ENCODE measurements around the gene RARRES1.

The RARRES1 gene

GRCh38 chr3:158731938-158732855 is at the start of gene RARRES1:
Gene RARRES1 (minus strand): TSS chr3:158732457. CDS start chr3:158732415, 42 bp downstream.
- no peak for DNase-seq

DNA sequence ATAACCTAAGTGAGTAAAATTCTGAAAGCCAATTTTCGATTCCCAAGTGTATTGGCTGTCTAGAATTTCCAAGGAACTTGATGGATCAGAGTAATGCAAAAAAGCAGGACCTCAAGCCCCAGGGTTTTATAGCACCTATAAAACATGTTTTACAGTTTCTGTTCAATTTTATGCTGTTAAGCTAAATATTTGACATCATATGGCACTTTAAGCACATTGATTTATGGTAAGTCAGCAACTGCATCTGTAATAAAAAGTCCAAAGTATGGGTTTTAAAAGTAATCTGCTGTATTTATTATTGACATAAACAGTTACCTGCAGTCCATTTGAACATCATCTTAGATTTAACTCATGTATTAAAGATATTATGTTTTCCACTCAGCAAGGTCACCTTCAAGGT is 49.6 kb upstream of the RARRES1 start:
- DNase-seq = no peak

DNA sequence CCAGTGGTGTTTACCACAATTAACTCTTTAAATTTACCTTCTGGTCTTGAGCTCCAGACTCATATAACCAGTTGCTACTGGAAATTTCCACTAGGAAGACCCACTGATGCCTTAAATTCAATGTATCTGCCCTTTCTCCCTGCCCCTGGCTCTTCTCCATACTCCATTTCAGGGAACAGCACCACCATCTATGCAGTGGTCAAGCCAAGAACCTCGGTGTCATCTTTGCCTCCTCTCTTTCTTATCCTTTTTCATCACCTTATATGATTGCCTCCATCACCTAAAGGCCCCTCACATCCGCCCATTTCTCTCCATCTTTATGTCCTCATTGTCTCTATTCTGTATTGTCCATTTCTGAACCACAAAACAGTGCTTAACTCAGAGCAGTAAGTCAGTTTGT is 48.9 kb upstream of the RARRES1 start:
- no peak for DNase-seq

- no peak for DNase-seq
Observed at GRCh38 chr3:158780766-158781165, 48.5 kb upstream of the RARRES1 start.

GRCh38 chr3:158777161-158777873 is 45.1 kb upstream of the RARRES1 start:
- DNase-seq = peak in 1 of 2 experiments; percentile 22

DNA sequence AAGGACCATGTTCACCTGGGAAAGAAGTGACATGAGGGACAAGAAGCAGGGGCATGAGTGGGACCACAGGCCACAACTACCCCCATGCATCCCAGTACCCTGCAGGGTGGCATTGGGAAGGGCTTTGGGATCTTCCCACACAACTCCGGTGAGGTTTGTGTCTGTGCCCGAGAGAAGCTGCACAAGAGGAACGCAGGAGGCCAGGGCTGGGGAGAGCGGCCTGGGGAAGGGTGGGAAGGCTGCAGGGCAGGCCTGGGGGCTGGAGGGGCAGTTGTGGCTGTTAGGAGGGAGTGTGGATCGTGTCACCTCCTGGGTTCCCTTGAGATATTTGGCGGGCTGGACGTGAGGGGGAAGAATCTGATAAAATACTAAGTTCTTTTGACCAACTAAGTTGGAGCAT is 44.3 kb upstream of the RARRES1 start:
- DNase-seq = no peak

- DNase-seq = no peak
Observed at GRCh38 chr3:158775426-158776410, 43.5 kb upstream of the RARRES1 start.

DNA sequence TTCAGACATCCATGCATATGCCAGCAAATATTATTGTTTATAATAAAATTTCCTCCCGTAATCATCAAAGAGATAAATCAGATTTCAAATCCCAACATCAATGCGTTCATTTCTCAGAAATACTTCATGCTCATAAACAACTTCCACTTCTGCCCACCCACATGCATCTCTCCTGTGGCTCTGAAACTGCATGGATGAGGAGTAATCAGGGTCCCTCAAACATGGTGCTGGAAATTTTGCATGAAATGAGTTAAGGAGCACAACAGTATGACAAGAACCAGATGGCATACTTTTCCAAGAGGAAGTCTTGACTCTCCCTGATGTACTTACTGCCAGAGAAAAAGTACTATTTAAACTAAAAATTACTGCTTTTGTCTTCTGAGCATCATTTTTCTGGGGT is 42.7 kb upstream of the RARRES1 start:
- no peak for DNase-seq

DNA sequence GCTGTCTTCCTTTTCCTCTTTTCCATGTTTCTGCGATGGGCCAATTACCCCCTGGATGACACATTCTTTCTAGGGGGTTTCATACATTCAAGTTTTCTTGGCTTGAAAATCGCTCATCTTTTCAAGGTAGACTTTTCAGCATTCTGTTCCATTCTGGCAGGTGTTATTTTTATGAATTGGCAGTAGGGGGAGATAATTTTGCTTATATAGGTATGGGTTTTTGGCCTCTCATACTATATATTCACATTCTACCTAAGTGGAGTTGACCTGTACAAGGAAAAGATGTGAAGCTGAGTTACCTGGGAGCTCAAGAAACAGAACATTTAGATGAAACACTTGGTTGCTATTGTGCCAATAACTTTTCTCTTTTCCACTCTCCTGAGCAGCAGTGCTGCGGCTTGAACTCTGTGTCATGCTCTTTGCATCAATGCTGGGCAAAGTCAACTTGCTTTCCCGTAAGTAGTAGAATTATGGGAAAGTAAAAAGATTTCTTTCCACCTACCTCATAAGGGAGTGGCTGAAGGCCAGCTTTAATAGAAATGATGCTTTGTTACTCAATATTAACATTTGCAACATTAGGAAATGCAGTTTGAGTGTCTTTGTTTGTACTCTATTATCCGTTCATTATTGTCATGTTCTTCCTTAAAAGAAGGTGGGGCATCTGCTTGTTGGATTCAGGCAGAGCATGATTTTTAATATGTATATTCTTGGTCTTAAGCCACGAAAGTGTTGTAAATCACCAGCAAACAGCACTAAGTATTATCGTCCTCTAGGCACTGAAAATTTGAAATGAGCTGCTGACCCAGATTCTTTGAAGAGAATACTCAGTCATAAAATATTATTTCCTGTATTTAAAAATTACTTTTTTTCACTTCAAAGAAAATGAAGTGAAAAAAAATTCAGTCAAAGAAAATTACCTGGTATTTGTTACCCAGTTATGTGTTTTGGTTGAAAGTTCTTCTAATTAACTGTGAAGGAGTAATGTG is 41.9 kb upstream of the RARRES1 start:
- DNase-seq = no peak

DNA sequence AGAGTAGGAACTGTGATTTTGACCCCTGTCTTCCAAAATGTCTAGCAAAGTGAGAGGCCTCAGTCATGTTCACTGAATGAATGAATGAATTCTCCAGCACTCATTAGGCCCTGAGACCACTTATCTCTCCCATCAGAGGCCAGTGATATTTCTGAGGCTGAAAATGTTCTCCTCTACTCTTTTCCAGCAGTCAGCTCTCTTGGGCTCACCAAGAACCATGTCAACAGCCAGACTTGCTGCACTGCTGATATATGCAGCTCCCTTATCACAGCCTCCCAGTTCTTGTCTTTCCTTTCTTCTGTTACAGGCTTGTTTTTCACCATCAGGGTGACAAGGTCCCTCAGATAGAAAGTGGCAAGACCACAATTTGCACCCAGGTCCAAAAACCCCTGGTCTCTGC is 40.9 kb upstream of the RARRES1 start:
- no peak for DNase-seq

- DNase-seq = no peak
Observed at GRCh38 chr3:158771982-158772381, 39.7 kb upstream of the RARRES1 start.

- DNase-seq = no peak
Observed at GRCh38 chr3:158771577-158771976, 39.3 kb upstream of the RARRES1 start.

GRCh38 chr3:158770741-158771350 is 38.6 kb upstream of the RARRES1 start:
- no peak for DNase-seq

DNA sequence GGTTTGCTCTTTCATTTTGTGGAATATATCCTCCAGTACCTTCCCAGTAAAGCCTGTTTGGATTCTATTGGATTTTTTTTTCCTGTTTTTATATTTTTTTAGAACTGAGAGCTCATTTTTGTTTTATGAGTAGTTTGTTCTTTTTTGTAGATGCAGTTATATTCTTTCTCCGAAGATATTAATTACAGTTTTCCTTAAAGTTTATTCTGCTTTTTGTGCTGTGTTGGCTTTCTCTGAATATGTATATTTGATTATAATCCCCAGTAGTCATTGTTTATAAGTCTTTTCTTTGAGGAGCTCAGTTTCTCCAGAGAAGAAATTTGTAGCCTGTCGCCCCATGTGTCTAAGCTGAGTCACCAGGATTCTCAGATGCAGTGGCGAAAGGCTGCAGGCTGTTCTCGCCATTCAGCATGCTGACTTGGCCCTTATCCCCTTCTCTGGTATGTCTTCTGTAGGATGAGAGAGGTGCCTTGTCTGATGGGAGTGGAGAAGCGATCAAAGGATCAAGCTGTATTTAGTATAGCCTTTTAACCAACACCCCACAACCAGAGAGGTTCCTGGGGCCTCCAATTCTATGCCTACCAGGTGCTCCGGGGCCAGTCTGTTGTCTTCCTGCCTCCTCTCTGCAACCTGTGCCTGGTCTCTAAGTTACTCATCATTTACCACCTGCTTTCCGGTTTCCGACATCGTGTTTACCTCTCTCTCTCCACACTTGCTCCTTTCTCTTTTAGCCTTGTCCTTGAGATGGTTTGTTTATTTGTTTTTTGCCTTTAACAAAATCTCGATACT is 37.9 kb upstream of the RARRES1 start:
- no peak for DNase-seq

GRCh38 chr3:158769549-158769948 is 37.3 kb upstream of the RARRES1 start:
- DNase-seq = no peak

DNA sequence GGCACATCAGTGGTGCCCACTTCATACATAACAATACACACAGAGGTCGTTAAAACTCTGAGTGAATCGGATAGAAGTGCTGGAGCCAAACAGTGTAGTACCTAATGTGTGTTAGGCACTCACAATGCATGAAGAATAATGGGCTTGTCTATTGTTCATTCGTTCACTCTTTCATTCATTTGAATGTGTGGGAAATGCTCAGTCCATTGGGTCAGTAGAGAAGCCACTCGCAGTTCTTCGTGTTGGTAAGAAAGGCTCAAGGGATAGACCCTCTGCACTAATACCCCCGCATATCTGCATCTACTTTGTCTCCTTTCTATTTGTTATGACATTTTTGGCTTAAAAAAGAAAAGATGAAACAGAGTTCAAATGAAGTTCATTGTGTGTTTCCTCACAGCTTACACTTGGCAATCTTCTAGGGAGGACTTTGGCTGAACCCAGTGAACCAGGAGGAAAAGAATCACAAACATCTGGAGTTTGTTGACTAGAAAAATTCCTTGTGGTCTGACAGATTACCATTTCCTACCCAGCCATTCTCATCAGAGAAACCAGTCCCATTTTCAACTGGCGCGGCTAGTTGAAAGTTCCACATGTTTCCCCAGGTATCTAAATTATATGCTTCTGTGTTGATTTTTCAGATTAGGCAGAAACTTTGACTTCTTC is 36.8 kb upstream of the RARRES1 start:
- no peak for DNase-seq

GRCh38 chr3:158768361-158768787 is 36.1 kb upstream of the RARRES1 start:
- no peak for DNase-seq

GRCh38 chr3:158766364-158766763 is 34.1 kb upstream of the RARRES1 start:
- no peak for DNase-seq

DNA sequence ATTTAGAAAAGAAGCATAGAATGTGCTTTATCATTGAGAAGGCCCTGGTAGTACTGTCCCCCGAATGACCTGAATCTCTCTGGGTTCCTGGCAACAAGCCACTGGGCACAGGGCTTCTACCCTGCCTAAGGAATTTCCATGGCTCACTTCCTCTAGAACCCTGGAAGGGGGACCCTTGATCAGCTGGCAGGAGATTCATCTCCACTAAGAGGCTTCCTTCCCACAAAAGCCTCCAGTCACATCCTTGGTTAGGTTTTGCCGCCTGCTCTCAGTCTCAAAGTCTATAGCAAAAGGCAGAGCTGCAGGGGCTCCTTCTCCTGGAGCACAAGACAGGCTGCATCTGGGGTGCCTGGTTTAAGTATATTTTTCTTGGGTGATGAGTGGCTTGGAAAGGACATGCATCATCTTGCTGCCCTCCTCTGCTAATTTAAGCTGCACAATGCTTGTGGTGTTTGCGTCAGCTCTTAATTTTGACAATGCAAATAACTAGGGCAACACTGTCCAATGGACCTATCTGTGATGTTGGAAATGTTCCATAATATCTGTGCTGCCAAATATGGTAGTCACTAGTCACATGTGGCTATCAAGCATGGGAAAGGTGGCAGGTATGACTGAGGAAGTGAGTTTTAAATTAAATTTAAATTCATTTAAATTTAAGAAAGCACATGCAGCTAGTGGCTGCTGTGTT is 33.4 kb upstream of the RARRES1 start:
- DNase-seq = no peak

Data from AML-193 (cell line).